ENCODE data around the gene PKIB.

The PKIB gene

DNA sequence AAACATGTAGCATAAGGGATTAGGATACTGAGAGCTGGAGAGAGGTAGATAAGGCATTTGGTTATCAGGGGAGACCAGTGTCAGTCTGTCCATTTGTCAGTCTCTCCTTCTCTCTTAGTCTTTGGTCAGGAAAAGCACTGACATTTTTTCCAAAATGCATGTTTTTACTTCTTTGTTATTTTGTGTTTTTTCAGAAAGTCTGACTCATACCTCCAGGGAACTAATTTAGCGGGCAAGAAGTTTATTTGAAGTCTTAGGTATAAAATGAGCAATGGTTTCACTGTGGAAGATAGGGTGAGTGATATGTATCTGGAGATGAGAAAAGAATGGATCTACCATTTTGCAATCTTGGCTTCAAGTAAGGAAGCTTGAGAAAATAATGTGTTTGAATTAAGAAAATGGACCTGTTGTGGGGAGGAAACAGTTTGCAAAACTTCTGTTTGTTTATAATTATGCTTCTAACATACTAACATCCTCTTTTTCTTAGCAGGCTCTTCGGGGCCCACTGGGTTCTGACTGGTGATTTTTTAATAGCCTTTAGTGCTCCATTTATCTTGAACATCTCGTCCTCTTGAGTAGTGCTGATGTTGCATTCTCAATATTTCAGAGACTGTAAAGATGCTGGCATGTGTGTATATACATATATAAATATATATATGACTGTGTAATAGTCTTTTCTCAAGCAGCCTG, 102.4 kb downstream of the PKIB start:
- no peaks in the 10 kb centered on the region for H4K20me1 ChIP-seq (ENCODE audit: insufficient read depth, low read length)
- H3K27me3 ChIP-seq (ENCODE audit: insufficient read depth, low read length, poor library complexity) = no peaks in the 10 kb centered on the region
- no peaks in the 10 kb centered on the region for H3K36me3 ChIP-seq (ENCODE audit: insufficient read depth, low read length)
- H3K79me2 ChIP-seq (ENCODE audit: insufficient read depth, low read length) = no peaks in the 10 kb centered on the region
- H3K9me3 ChIP-seq (ENCODE audit: insufficient read depth, low read length, severe bottlenecking) = no peaks in the 10 kb centered on the region
- H3K27ac ChIP-seq (ENCODE audit: low read length) = no peak overlapping the region
- no peak overlapping the region for H3K9ac ChIP-seq (ENCODE audit: low read depth, low read length)
- no peak overlapping the region for H2AFZ ChIP-seq (ENCODE audit: low read depth, low read length)
- no peak overlapping the region for H3K4me3 ChIP-seq (ENCODE audit: low read depth in 1 of 2, low read length in 2 of 2)
- TF ChIP-seq, protein P1, sequence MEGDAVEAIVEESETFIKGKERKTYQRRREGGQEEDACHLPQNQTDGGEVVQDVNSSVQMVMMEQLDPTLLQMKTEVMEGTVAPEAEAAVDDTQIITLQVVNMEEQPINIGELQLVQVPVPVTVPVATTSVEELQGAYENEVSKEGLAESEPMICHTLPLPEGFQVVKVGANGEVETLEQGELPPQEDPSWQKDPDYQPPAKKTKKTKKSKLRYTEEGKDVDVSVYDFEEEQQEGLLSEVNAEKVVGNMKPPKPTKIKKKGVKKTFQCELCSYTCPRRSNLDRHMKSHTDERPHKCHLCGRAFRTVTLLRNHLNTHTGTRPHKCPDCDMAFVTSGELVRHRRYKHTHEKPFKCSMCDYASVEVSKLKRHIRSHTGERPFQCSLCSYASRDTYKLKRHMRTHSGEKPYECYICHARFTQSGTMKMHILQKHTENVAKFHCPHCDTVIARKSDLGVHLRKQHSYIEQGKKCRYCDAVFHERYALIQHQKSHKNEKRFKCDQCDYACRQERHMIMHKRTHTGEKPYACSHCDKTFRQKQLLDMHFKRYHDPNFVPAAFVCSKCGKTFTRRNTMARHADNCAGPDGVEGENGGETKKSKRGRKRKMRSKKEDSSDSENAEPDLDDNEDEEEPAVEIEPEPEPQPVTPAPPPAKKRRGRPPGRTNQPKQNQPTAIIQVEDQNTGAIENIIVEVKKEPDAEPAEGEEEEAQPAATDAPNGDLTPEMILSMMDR (IDR thresholded peaks at IDR 0.05; ENCODE audit: borderline replicate concordance, extremely low read depth, low read length, poor library complexity, severe bottlenecking) = no peak
- no peak for TF ChIP-seq EZH2 (IDR thresholded peaks at IDR 0.05; ENCODE audit: borderline replicate concordance, low read depth, low read length, severe bottlenecking)
- no peaks in the 10 kb centered on the region for H3K4me1 ChIP-seq (ENCODE audit: insufficient read depth, low read length)
- ATAC-seq (ENCODE audit: insufficient read depth, low read depth) (no peak), DNase-seq (no peak)
- H3K4me2 ChIP-seq (ENCODE audit: insufficient read depth, low read length) = no peak overlapping the region

DNA sequence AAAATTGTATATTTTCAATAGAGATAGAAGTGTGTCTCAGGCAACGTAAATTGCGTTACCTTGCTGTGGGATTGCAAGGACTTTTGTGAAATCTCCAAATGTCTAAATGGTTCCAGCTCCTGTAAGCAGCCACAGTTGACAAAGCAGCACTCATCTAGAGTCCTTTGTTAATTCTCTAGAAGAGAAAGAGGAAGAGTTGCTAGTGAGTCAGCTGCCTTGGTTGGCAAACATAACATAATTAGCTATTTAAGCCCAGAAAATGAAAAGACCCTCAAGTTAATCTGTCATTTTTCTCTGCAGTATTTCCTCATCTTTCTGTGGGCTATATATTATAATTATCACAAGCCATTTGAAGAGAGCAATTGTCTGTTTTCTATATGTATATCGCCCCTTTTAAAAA, 102.9 kb downstream of the PKIB start:
- Histone ChIP-seq H3K4me3 (ENCODE audit: low read depth in 1 of 2, low read length in 2 of 2) (no peak overlapping the region), H2AFZ (ENCODE audit: low read depth, low read length) (no peak overlapping the region), H3K4me2 (ENCODE audit: insufficient read depth, low read length) (no peak overlapping the region), H3K79me2 (ENCODE audit: insufficient read depth, low read length) (no peaks in the 10 kb centered on the region), H3K27me3 (ENCODE audit: insufficient read depth, low read length, poor library complexity) (no peaks in the 10 kb centered on the region), H3K36me3 (ENCODE audit: insufficient read depth, low read length) (no peaks in the 10 kb centered on the region), H3K9me3 (ENCODE audit: insufficient read depth, low read length, severe bottlenecking) (no peaks in the 10 kb centered on the region), H3K4me1 (ENCODE audit: insufficient read depth, low read length) (no peaks in the 10 kb centered on the region), H3K27ac (ENCODE audit: low read length) (no peak overlapping the region), H4K20me1 (ENCODE audit: insufficient read depth, low read length) (no peaks in the 10 kb centered on the region), H3K9ac (ENCODE audit: low read depth, low read length) (no peak overlapping the region)
- no peak for DNase-seq
- ATAC-seq (ENCODE audit: insufficient read depth, low read depth) = no peak
- no peak for TF ChIP-seq EZH2 (IDR thresholded peaks at IDR 0.05; ENCODE audit: borderline replicate concordance, low read depth, low read length, severe bottlenecking)
- TF ChIP-seq, protein P1 (IDR thresholded peaks at IDR 0.05; ENCODE audit: borderline replicate concordance, extremely low read depth, low read length, poor library complexity, severe bottlenecking) = no peak

DNA sequence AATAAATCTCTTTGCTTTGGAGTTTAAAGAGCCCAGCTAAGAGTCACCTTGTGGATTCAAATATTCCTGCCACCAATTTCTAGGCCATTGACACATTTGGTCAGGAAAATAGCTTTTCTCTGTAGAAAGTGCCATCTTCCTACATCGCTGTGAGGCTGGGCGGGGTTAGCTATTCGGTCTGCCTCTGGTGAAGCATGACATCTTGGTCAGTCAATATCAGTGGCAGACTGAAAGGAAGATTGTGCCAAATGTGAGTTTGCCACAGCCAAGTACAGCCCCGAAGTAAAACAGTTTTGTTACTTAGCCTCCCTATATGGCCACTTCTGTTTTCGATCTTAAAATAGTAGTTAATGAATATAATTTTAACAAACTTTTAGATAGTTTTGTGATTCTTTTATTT, 103.9 kb downstream of the PKIB start:
- no peak overlapping the region for H3K4me2 ChIP-seq (ENCODE audit: insufficient read depth, low read length)
- H3K27me3 ChIP-seq (ENCODE audit: insufficient read depth, low read length, poor library complexity) = no peaks in the 10 kb centered on the region
- H3K9me3 ChIP-seq (ENCODE audit: insufficient read depth, low read length, severe bottlenecking) = no peaks in the 10 kb centered on the region
- H3K36me3 ChIP-seq (ENCODE audit: insufficient read depth, low read length) = no peaks in the 10 kb centered on the region
- H3K4me1 ChIP-seq (ENCODE audit: insufficient read depth, low read length) = no peaks in the 10 kb centered on the region
- no peak overlapping the region for H3K9ac ChIP-seq (ENCODE audit: low read depth, low read length)
- no peaks in the 10 kb centered on the region for H4K20me1 ChIP-seq (ENCODE audit: insufficient read depth, low read length)
- H3K4me3 ChIP-seq (ENCODE audit: low read depth in 1 of 2, low read length in 2 of 2) = no peak overlapping the region
- no peak overlapping the region for H2AFZ ChIP-seq (ENCODE audit: low read depth, low read length)
- ATAC-seq (ENCODE audit: insufficient read depth, low read depth) (no peak), DNase-seq (no peak)
- H3K79me2 ChIP-seq (ENCODE audit: insufficient read depth, low read length) = no peaks in the 10 kb centered on the region
- TF ChIP-seq, protein P1 (IDR thresholded peaks at IDR 0.05; ENCODE audit: borderline replicate concordance, extremely low read depth, low read length, poor library complexity, severe bottlenecking) = no peak
- TF ChIP-seq EZH2 (IDR thresholded peaks at IDR 0.05; ENCODE audit: borderline replicate concordance, low read depth, low read length, severe bottlenecking) = no peak
- H3K27ac ChIP-seq (ENCODE audit: low read length) = no peak overlapping the region

All from DND-41 (cell line).